ENCODE data around the gene CHAC1.
"Not testable (repeated sequence)": the region's sequence is repeated elsewhere in the genome, so short reads cannot be mapped to it uniquely, and the experiment has no call there.

CHAC1 gene

DNA sequence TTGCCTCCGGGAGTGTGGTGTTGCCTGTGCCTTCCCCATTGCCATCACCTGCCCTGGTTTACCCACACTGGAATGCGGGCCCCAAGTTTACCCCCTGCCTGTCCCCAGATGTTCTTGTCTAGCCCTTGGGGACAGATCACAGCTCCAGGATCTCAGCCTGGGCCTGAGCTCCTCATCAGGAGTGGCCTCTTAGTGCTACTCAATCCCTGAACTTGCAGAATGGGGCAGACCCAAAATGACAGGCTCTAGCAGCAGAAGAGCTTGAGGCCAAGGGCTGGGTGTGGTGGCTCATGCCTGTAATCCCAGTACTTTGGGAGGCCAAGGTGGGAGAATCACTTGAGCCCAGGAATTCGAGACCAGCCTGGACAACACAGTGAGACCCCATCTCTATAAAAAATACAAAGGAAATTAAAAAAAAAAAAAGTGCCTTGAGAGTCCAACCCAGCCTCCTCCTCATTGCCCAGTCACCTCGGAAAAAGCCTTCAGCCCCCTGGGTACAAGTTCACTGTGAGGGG lies 3.8 kb downstream of the CHAC1 start:
- H3K9me3 ChIP-seq (ENCODE audit: control insufficient read depth in 2 of 2, low read length in 2 of 2) = no peaks in the 10 kb centered on the region
- H3K4me3 ChIP-seq (ENCODE audit: low read length in 2 of 2) = no peak overlapping the region
- no peak overlapping the region for H3K9ac ChIP-seq (ENCODE audit: low read depth in 1 of 2, low read length in 2 of 2)
- H3K27me3 ChIP-seq (ENCODE audit: control insufficient read depth in 2 of 2, insufficient read depth in 2 of 2, low read length in 2 of 2) = no peaks in the 10 kb centered on the region
- peak overlapping the region in 1 of 2 donors; percentile 11 for H3K27ac ChIP-seq (ENCODE audit: low read depth in 2 of 2, low read length in 2 of 2)
- no peaks in the 10 kb centered on the region for H3K36me3 ChIP-seq (ENCODE audit: control insufficient read depth in 2 of 2, insufficient read depth in 2 of 2, low read length in 2 of 2)
- H3K4me1 ChIP-seq (ENCODE audit: control insufficient read depth in 2 of 2, insufficient read depth in 2 of 2, low read length in 2 of 2) = peaks cover 13 to 26% of the 10 kb centered on the region in 2 donors

DNA sequence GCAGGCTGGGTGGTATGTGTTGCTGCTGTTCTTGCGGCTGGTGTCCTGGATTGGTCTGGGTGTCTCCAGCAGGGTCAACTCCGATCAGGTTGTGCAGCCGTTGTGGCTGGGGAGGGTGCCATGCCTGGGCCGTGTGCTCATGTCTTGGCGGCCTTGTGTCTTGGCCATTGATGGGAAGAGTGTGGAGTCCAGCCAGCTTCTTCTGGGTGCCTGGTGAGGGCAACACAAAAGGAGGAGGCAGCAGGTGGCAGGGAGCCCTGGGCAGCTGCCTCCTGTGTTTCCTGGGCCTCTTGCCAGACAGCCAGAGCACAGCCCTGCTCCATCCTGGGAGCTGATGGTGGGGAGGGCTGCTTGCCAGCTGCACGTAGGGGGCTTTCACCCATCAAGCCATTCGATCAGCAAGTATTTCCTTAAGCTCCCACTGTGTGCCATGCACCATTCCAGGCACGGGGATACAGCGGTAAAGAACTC lies 4.3 kb downstream of the CHAC1 start:
- Histone ChIP-seq H3K27ac (ENCODE audit: low read depth in 2 of 2, low read length in 2 of 2) (no peak overlapping the region), H3K9me3 (ENCODE audit: control insufficient read depth in 2 of 2, low read length in 2 of 2) (no peaks in the 10 kb centered on the region), H3K9ac (ENCODE audit: low read depth in 1 of 2, low read length in 2 of 2) (no peak overlapping the region), H3K4me3 (ENCODE audit: low read length in 2 of 2) (no peak overlapping the region), H3K4me1 (ENCODE audit: control insufficient read depth in 2 of 2, insufficient read depth in 2 of 2, low read length in 2 of 2) (peaks cover 8 to 21% of the 10 kb centered on the region in 2 donors), H3K36me3 (ENCODE audit: control insufficient read depth in 2 of 2, insufficient read depth in 2 of 2, low read length in 2 of 2) (no peaks in the 10 kb centered on the region), H3K27me3 (ENCODE audit: control insufficient read depth in 2 of 2, insufficient read depth in 2 of 2, low read length in 2 of 2) (no peaks in the 10 kb centered on the region)

GRCh38 chr15:40958146-40958545 lies 4.9 kb downstream of the CHAC1 start:
- H3K4me3 ChIP-seq (ENCODE audit: low read length in 2 of 2) = no peak overlapping the region
- peaks cover 6 to 19% of the 10 kb centered on the region in 2 donors for H3K4me1 ChIP-seq (ENCODE audit: control insufficient read depth in 2 of 2, insufficient read depth in 2 of 2, low read length in 2 of 2)
- no peak overlapping the region for H3K27ac ChIP-seq (ENCODE audit: low read depth in 2 of 2, low read length in 2 of 2)
- no peaks in the 10 kb centered on the region for H3K9me3 ChIP-seq (ENCODE audit: control insufficient read depth in 2 of 2, low read length in 2 of 2)
- H3K9ac ChIP-seq (ENCODE audit: low read depth in 1 of 2, low read length in 2 of 2) = no peak overlapping the region
- H3K27me3 ChIP-seq (ENCODE audit: control insufficient read depth in 2 of 2, insufficient read depth in 2 of 2, low read length in 2 of 2) = no peaks in the 10 kb centered on the region
- no peaks in the 10 kb centered on the region for H3K36me3 ChIP-seq (ENCODE audit: control insufficient read depth in 2 of 2, insufficient read depth in 2 of 2, low read length in 2 of 2)

GRCh38 chr15:40958723-40959122 lies 5.5 kb downstream of the CHAC1 start:
- H3K9me3 ChIP-seq (ENCODE audit: control insufficient read depth in 2 of 2, low read length in 2 of 2) = no peaks in the 10 kb centered on the region
- H3K27ac ChIP-seq (ENCODE audit: low read depth in 2 of 2, low read length in 2 of 2) = no peak overlapping the region
- H3K27me3 ChIP-seq (ENCODE audit: control insufficient read depth in 2 of 2, insufficient read depth in 2 of 2, low read length in 2 of 2) = no peaks in the 10 kb centered on the region
- H3K36me3 ChIP-seq (ENCODE audit: control insufficient read depth in 2 of 2, insufficient read depth in 2 of 2, low read length in 2 of 2) = no peaks in the 10 kb centered on the region
- H3K4me1 ChIP-seq (ENCODE audit: control insufficient read depth in 2 of 2, insufficient read depth in 2 of 2, low read length in 2 of 2) = peaks cover 6 to 19% of the 10 kb centered on the region in 2 donors
- H3K9ac ChIP-seq (ENCODE audit: low read depth in 1 of 2, low read length in 2 of 2) = no peak overlapping the region
- H3K4me3 ChIP-seq (ENCODE audit: low read length in 2 of 2) = no peak overlapping the region

DNA sequence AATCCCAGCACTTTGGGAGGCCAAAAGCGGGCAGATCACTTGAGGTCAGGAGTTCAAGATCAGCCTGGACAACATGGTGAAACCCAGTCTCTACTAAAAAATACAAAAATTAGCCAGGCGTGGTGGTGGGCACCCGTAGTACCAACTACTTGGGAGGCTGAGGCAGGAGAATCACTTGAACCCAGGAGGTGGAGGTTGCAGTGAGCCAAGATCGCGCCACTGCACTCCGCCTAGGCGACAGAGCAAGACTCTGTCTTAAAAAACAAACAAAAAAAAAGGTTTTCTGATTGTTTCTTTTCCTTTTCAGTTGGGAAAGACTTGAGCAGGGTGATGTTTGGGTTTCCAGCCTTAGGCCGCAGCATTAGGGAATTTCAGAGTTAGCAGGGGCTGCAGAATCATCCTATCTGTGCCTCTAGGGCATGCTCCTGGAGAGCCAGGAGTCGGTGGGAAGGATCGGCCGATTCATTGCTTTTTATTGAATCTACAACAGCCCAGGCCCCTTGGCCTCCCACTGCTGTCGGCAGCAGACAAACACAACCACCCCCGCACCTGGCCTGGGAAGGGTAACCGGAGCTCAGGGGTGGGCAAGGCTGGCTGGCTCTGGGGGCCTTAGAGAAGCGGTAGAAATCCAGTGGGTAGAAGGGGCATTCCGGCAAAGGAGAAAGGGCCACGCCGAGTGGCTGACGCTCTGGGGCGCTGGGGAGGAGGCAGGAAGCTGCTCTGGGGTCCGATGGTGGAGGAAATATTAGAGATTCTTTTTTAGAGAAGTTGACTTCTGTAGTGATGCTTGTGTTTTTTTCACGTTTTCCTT lies 6.3 kb downstream of the CHAC1 start:
- Histone ChIP-seq H3K4me1 (ENCODE audit: control insufficient read depth in 2 of 2, insufficient read depth in 2 of 2, low read length in 2 of 2) (peaks cover 6 to 19% of the 10 kb centered on the region in 2 donors), H3K27ac (ENCODE audit: low read depth in 2 of 2, low read length in 2 of 2) (no peak overlapping the region), H3K4me3 (ENCODE audit: low read length in 2 of 2) (no peak overlapping the region), H3K36me3 (ENCODE audit: control insufficient read depth in 2 of 2, insufficient read depth in 2 of 2, low read length in 2 of 2) (no peaks in the 10 kb centered on the region), H3K9me3 (ENCODE audit: control insufficient read depth in 2 of 2, low read length in 2 of 2) (no peaks in the 10 kb centered on the region), H3K27me3 (ENCODE audit: control insufficient read depth in 2 of 2, insufficient read depth in 2 of 2, low read length in 2 of 2) (no peaks in the 10 kb centered on the region), H3K9ac (ENCODE audit: low read depth in 1 of 2, low read length in 2 of 2) (no peak overlapping the region)

DNA sequence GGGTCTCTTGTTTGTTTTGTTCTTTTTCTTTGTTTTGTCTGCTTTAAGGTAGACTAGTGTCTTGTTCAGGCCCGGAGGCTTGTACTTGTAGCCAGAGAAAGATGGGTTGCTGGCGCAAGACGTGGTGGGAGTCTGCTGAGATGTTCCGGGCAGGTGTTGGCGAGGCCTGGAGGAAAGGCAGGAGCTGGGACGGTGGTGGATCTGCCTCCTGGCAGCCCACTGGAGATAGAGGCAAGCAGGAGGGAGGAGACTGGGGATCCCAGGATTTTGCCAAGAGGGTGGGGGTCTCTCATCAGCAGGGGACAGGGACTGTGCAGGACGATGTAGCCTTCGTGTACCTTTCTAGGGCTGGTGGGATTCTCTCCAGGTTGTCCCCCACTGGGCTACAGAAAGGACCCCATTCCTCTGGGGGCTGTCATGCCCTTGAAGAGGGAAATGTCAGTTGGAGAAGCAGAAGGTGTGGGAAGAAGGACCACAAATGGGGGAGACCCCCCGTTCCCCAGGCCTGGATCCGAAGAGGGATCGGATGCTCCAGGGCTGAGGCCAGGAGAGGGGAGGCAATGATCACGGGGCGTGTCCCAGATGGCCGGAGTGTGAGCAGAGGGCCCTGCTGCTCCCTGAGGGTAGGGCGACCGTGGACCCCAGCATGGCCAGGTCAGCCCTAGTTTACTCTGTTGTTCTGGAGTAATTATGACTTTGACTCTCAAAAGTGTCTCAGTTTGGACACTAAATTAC lies 7.0 kb downstream of the CHAC1 start:
- Histone ChIP-seq H3K4me1 (ENCODE audit: control insufficient read depth in 2 of 2, insufficient read depth in 2 of 2, low read length in 2 of 2) (peaks cover 6 to 19% of the 10 kb centered on the region in 2 donors), H3K9ac (ENCODE audit: low read depth in 1 of 2, low read length in 2 of 2) (peak overlapping the region; percentile 41 to 58)

DNA sequence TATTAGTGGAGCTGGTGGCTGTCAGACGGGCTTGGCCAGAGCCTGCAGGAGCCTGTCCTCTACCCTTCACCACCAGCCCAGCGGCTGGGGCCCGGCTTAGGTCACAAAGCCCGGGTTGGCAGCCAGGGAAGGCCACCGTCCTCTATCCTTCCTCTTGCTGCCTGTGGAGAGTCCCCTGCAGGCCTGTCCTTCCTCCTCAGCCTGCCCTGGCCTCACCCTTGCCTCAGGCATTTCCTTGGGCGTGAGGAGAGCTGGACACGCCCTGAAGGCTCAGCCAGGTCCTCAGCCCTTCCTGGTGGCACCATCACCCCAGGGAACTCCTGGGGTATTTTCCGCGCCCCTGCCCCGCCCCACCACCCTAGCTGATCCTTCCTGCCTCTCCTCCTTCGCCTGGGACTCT lies 7.7 kb downstream of the CHAC1 start:
- Histone ChIP-seq H3K9ac (ENCODE audit: low read depth in 1 of 2, low read length in 2 of 2) (peak overlapping the region; percentile 2 to 58), H3K4me1 (ENCODE audit: control insufficient read depth in 2 of 2, insufficient read depth in 2 of 2, low read length in 2 of 2) (peaks cover 6 to 19% of the 10 kb centered on the region in 2 donors), H3K27me3 (ENCODE audit: control insufficient read depth in 2 of 2, insufficient read depth in 2 of 2, low read length in 2 of 2) (no peaks in the 10 kb centered on the region), H3K36me3 (ENCODE audit: control insufficient read depth in 2 of 2, insufficient read depth in 2 of 2, low read length in 2 of 2) (no peaks in the 10 kb centered on the region), H3K9me3 (ENCODE audit: control insufficient read depth in 2 of 2, low read length in 2 of 2) (no peaks in the 10 kb centered on the region), H3K4me3 (ENCODE audit: low read length in 2 of 2) (no peak overlapping the region), H3K27ac (ENCODE audit: low read depth in 2 of 2, low read length in 2 of 2) (peak overlapping the region; percentile 54 to 71)

More for the DNA sequence above, 7.0 kb downstream of the CHAC1 start:
- H3K9me3 ChIP-seq (ENCODE audit: control insufficient read depth in 2 of 2, low read length in 2 of 2) = no peaks in the 10 kb centered on the region
- no peaks in the 10 kb centered on the region for H3K27me3 ChIP-seq (ENCODE audit: control insufficient read depth in 2 of 2, insufficient read depth in 2 of 2, low read length in 2 of 2)
- H3K36me3 ChIP-seq (ENCODE audit: control insufficient read depth in 2 of 2, insufficient read depth in 2 of 2, low read length in 2 of 2) = no peaks in the 10 kb centered on the region
- H3K4me3 ChIP-seq (ENCODE audit: low read length in 2 of 2) = no peak overlapping the region
- peak overlapping the region; percentile 54 to 71 for H3K27ac ChIP-seq (ENCODE audit: low read depth in 2 of 2, low read length in 2 of 2)

DNA sequence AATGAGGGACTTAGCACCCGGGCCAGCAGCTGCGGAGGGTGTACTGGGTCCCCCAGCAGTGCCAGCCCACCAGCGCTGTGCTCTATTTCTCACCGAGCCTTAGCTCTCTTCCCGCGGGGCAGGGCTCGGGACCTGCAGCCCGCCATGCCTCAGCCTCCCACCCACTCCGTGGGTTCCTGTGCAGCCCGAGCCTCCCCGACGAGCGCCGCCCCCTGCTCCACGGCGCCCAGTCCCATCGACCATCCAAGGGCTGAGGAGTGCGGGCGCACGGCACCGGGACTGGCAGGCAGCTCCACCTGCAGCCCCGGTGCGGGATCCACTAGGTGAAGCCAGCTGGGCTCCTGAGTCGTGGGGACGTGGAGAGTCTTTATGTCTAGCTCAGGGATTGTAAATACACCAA lies 8.5 kb downstream of the CHAC1 start:
- H3K27me3 ChIP-seq (ENCODE audit: control insufficient read depth in 2 of 2, insufficient read depth in 2 of 2, low read length in 2 of 2); H3K9me3 ChIP-seq (ENCODE audit: control insufficient read depth in 2 of 2, low read length in 2 of 2); H3K27ac ChIP-seq (ENCODE audit: low read depth in 2 of 2, low read length in 2 of 2); H3K36me3 ChIP-seq (ENCODE audit: control insufficient read depth in 2 of 2, insufficient read depth in 2 of 2, low read length in 2 of 2); H3K9ac ChIP-seq (ENCODE audit: low read depth in 1 of 2, low read length in 2 of 2); H3K4me3 ChIP-seq (ENCODE audit: low read length in 2 of 2): not testable (repeated sequence)
- peaks cover 6 to 19% of the 10 kb centered on the region in 2 donors for H3K4me1 ChIP-seq (ENCODE audit: control insufficient read depth in 2 of 2, insufficient read depth in 2 of 2, low read length in 2 of 2)

DNA sequence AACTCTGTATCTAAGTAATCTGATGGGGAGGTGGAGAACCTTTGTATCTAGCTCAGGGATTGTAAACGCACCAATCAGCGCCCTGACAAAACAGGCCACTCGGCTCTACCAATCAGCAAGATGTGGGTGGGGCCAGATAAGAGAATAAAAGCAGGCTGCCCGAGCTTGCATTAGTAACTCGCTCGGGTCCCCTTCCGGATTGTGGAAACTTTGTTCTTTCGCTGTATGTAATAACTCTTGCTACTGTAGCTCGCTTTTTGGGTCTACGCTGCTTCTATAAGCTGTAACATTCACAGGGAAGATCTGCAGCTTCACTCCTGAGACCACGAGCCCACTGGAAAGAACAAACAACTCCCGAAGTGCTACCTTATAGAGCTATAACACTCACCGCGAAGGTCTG lies 9.0 kb downstream of the CHAC1 start:
- not testable (repeated sequence) for H3K4me3 ChIP-seq (ENCODE audit: low read length in 2 of 2); H3K9me3 ChIP-seq (ENCODE audit: control insufficient read depth in 2 of 2, low read length in 2 of 2); H3K36me3 ChIP-seq (ENCODE audit: control insufficient read depth in 2 of 2, insufficient read depth in 2 of 2, low read length in 2 of 2); H3K27me3 ChIP-seq (ENCODE audit: control insufficient read depth in 2 of 2, insufficient read depth in 2 of 2, low read length in 2 of 2); H3K9ac ChIP-seq (ENCODE audit: low read depth in 1 of 2, low read length in 2 of 2); H3K27ac ChIP-seq (ENCODE audit: low read depth in 2 of 2, low read length in 2 of 2)
- H3K4me1 ChIP-seq (ENCODE audit: control insufficient read depth in 2 of 2, insufficient read depth in 2 of 2, low read length in 2 of 2) = peaks cover 6 to 19% of the 10 kb centered on the region in 2 donors

GRCh38 chr15:40963201-40963600 lies 9.9 kb downstream of the CHAC1 start:
- Histone ChIP-seq H3K36me3 (ENCODE audit: control insufficient read depth in 2 of 2, insufficient read depth in 2 of 2, low read length in 2 of 2) (no peaks in the 10 kb centered on the region), H3K9ac (ENCODE audit: low read depth in 1 of 2, low read length in 2 of 2) (no peak overlapping the region), H3K9me3 (ENCODE audit: control insufficient read depth in 2 of 2, low read length in 2 of 2) (no peaks in the 10 kb centered on the region), H3K27ac (ENCODE audit: low read depth in 2 of 2, low read length in 2 of 2) (no peak overlapping the region), H3K27me3 (ENCODE audit: control insufficient read depth in 2 of 2, insufficient read depth in 2 of 2, low read length in 2 of 2) (no peaks in the 10 kb centered on the region), H3K4me3 (ENCODE audit: low read length in 2 of 2) (no peak overlapping the region), H3K4me1 (ENCODE audit: control insufficient read depth in 2 of 2, insufficient read depth in 2 of 2, low read length in 2 of 2) (peaks cover 6 to 12% of the 10 kb centered on the region in 2 donors)

Measured in mucosa of rectum (tissue), 2 donors.